Neural progenitor cell (in vitro differentiated cells): ENCODE results near the gene RAB3D.

Source experiments
- EZH2phosphoT487 ChIP-seq: fragments of 200-600 bp; sonication (generic); IDR thresholded peaks from 2 replicates; pipeline ENCODE4 v1.6.1; 2017; ENCODE audit warnings: antibody characterized with exemption
- TF ChIP-seq, protein P1 (sequence below): fragments of 200-600 bp; sonication (generic); IDR thresholded peaks from 2 replicates; pipeline ENCODE4 v1.5.1; 2017; ENCODE audit warnings: antibody characterized with exemption, mild to moderate bottlenecking

DNA sequence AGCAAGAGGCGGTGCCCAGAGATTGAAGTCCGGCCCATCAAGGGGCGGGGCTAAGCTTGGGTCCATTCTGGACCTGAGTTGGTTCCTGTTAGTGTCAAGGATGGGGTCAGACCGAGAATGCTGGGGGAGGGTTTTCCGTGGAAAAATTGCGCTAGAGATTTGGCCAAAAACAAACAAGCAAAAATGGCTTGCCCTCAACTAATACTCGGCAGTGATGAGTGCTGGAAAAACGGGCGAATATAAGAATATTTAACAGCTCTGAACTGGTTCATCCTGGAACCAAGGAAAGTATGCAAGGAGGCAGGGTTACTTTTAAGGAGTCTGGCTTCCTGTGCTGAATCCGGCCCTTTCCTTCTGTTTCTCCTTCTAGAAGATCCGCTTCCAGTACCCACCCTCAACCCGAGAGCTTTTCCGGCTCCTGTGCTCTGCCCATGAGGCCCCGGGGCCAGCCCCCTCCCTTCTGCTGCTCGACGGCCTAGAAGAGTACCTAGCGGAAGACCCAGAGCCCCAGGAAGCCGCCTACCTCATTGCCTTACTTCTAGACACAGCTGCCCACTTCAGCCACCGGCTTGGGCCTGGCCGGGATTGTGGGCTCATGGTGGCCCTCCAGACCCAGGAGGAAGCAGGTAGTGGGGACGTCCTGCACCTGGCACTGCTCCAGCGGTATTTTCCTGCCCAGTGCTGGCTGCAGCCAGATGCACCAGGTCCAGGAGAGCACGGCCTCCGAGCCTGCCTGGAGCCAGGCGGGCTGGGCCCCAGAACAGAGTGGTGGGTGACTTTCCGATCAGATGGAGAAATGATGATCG lies 35.9 kb upstream of the RAB3D start:
- TF ChIP-seq, protein P1, sequence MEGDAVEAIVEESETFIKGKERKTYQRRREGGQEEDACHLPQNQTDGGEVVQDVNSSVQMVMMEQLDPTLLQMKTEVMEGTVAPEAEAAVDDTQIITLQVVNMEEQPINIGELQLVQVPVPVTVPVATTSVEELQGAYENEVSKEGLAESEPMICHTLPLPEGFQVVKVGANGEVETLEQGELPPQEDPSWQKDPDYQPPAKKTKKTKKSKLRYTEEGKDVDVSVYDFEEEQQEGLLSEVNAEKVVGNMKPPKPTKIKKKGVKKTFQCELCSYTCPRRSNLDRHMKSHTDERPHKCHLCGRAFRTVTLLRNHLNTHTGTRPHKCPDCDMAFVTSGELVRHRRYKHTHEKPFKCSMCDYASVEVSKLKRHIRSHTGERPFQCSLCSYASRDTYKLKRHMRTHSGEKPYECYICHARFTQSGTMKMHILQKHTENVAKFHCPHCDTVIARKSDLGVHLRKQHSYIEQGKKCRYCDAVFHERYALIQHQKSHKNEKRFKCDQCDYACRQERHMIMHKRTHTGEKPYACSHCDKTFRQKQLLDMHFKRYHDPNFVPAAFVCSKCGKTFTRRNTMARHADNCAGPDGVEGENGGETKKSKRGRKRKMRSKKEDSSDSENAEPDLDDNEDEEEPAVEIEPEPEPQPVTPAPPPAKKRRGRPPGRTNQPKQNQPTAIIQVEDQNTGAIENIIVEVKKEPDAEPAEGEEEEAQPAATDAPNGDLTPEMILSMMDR: no peak
- no peak for TF ChIP-seq EZH2phosphoT487
